Neural cell (in vitro differentiated cells): ENCODE data around the gene GPR107. TPM values are rescaled to one million over a fixed set of nuclear protein-coding genes. Genes with fewer than 3 reads are reported as not detected.

Source experiments
- H2AFZ ChIP-seq: fragments of 200-600, 300-800 bp; sonication (generic), shearing (Covaris generic); 2 replicates; pipeline ENCODE4 v1.6.0; 2014; ENCODE audit warnings: low read depth, mild to moderate bottlenecking, antibody characterized with exemption, low read length, moderate library complexity
- H3F3A ChIP-seq: fragments of 200-600 bp; shearing (Covaris generic); 2 replicates; pipeline ENCODE4 v1.6.1; 2016; ENCODE audit warnings: mild to moderate bottlenecking, moderate library complexity, mixed read lengths, antibody characterized with exemption, low read length; ENCODE audit not compliant: insufficient read depth, poor library complexity, severe bottlenecking
- H3K27ac ChIP-seq: fragments of 200-600, 300-800 bp; sonication (generic), shearing (Covaris generic); 2 replicates; pipeline ENCODE4 v1.5.1; 2014; ENCODE audit warnings: mild to moderate bottlenecking, low read length, moderate library complexity
- H3K27me3 ChIP-seq: fragments of 300-800, 200-600 bp; sonication (generic), shearing (Covaris generic); 2 replicates; pipeline ENCODE4 v1.6.0; 2014; ENCODE audit warnings: mild to moderate bottlenecking, low read depth, low read length, moderate library complexity; ENCODE audit not compliant: insufficient read depth
- H3K36me3 ChIP-seq: fragments of 300-800, 200-600 bp; sonication (generic), shearing (Covaris generic); 2 replicates; pipeline ENCODE4 v1.5.1; 2014; ENCODE audit warnings: mild to moderate bottlenecking, antibody characterized with exemption, low read length, moderate library complexity; ENCODE audit not compliant: insufficient read depth
- H3K4me2 ChIP-seq: fragments of 300-800, 200-600 bp; sonication (generic), shearing (Covaris generic); 2 replicates; pipeline ENCODE4 v1.6.0; 2014; ENCODE audit warnings: mild to moderate bottlenecking, low read length
- H3K4me3 ChIP-seq: fragments of 300-800, 200-600 bp; sonication (generic), shearing (Covaris generic); 2 replicates; pipeline ENCODE4 v1.5.1; 2014; ENCODE audit warnings: mild to moderate bottlenecking, low read length, moderate library complexity
- H3K79me2 ChIP-seq: fragments of 200-600 bp; shearing (Covaris generic); replicated peaks from 2 replicates; pipeline ENCODE4 v1.6.0; 2014; ENCODE audit warnings: mild to moderate bottlenecking, low read length, moderate library complexity; ENCODE audit not compliant: insufficient read depth
- H3K9ac ChIP-seq: fragments of 300-800, 200-600 bp; sonication (generic), shearing (Covaris generic); 2 replicates; pipeline ENCODE4 v1.6.1; 2016; ENCODE audit warnings: mild to moderate bottlenecking, low read length, mixed read lengths
- H3K9me2 ChIP-seq: fragments of 200-600 bp; shearing (Covaris generic); 2 replicates; pipeline ENCODE4 v1.6.1; 2016; ENCODE audit warnings: mild to moderate bottlenecking, low read length, mixed read lengths; ENCODE audit not compliant: insufficient read depth
- H3K9me3 ChIP-seq: fragments of 200-600, 300-800 bp; sonication (generic), shearing (Covaris generic); 2 replicates; pipeline ENCODE4 v1.6.1; 2016; ENCODE audit warnings: mild to moderate bottlenecking, mixed run types, low read length, moderate library complexity, mixed read lengths
- H4K20me1 ChIP-seq: fragments of 200-600 bp; shearing (Covaris generic); 2 replicates; pipeline ENCODE4 v1.6.1; 2016; ENCODE audit warnings: mild to moderate bottlenecking, mixed run types; ENCODE audit not compliant: insufficient read depth
- CTCF ChIP-seq: fragments of 450-650 bp; IDR thresholded peaks from 2 replicates; pipeline ENCODE4 v1.5.1; 2014; ENCODE audit warnings: antibody characterized with exemption, mild to moderate bottlenecking, moderate library complexity; ENCODE audit not compliant: poor library complexity, severe bottlenecking
- EP300 ChIP-seq: fragments of 450-650 bp; conservative IDR thresholded peaks from 2 replicates; pipeline ENCODE4 v1.6.1; 2014; ENCODE audit warnings: antibody characterized with exemption, mild to moderate bottlenecking, moderate library complexity; ENCODE audit not compliant: poor library complexity, severe bottlenecking
- EZH2 ChIP-seq: fragments of 200-600, 300-800 bp; shearing (Covaris generic), sonication (generic); IDR thresholded peaks from 2 replicates; pipeline ENCODE4 v1.6.1; 2014; ENCODE audit warnings: antibody characterized with exemption, low read length, borderline replicate concordance, mild to moderate bottlenecking; ENCODE audit not compliant: insufficient read depth, poor library complexity, severe bottlenecking
- MXI1 ChIP-seq: fragments of 450-650 bp; conservative IDR thresholded peaks from 2 replicates; pipeline ENCODE4 v1.6.1; 2014; ENCODE audit warnings: antibody characterized with exemption, mild to moderate bottlenecking; ENCODE audit not compliant: poor library complexity, severe bottlenecking
- POLR2AphosphoS5 ChIP-seq: IDR thresholded peaks from 2 replicates; pipeline ENCODE4 v1.6.1; 2012
- RAD21 ChIP-seq: fragments of 450-650 bp; conservative IDR thresholded peaks from 2 replicates; pipeline ENCODE4 v1.6.1; 2014; ENCODE audit warnings: antibody characterized with exemption, mild to moderate bottlenecking, moderate library complexity
- REST ChIP-seq: IDR thresholded peaks from 2 replicates; pipeline ENCODE4 v1.6.1; 2012; ENCODE audit warnings: borderline replicate concordance
- SMC3 ChIP-seq: fragments of 450-650 bp; conservative IDR thresholded peaks from 2 replicates; pipeline ENCODE4 v1.6.1; 2014; ENCODE audit warnings: antibody characterized with exemption, mild to moderate bottlenecking, moderate library complexity; ENCODE audit not compliant: poor library complexity
- TAF1 ChIP-seq: IDR thresholded peaks from 2 replicates; pipeline ENCODE4 v1.6.1; 2012; ENCODE audit warnings: low read depth
- polyA plus RNA-seq: library from polyadenylated mRNA; depleted of rRNA; stranded (reverse); fragments of >200 nt; gene quantifications from 2 replicates; pipeline ENCODE4 v1.2.3, GENCODE V29; 2014

GPR107 gene
- polyA plus RNA-seq, 1 donor from 2014 or later = 21.5 TPM

- Histone ChIP-seq H3K79me2 (peaks cover 14% of the 10 kb centered on the region), H3K27me3 (no peaks in the 10 kb centered on the region)
Measured at GRCh38 chr9:130026583-130027340, 26.9 kb upstream of the GPR107 start.

More at GRCh38 chr9:130026583-130027340, 26.9 kb upstream of the GPR107 start:
- no peak overlapping the region for H2AFZ ChIP-seq
- no peaks in the 10 kb centered on the region for H3K9me2 ChIP-seq
- no peaks in the 10 kb centered on the region for H3K36me3 ChIP-seq
- TF ChIP-seq RAD21 = no peak
- TF ChIP-seq TAF1 = no peak
- TF ChIP-seq CTCF = no peak
- TF ChIP-seq MXI1 = no peak
- TF ChIP-seq EZH2 = no peak
- TF ChIP-seq EP300 = no peak
- TF ChIP-seq REST = no peak
- no peak for TF ChIP-seq POLR2AphosphoS5
- no peak for TF ChIP-seq SMC3
- H3K9ac ChIP-seq = no peak overlapping the region
- no peak overlapping the region for H3K27ac ChIP-seq
- H3F3A ChIP-seq = no peaks in the 10 kb centered on the region
- H4K20me1 ChIP-seq = no peaks in the 10 kb centered on the region
- H3K4me2 ChIP-seq = no peak overlapping the region
- H3K9me3 ChIP-seq = no peaks in the 10 kb centered on the region
- H3K4me3 ChIP-seq = no peak overlapping the region
